ENCODE results near the gene C6orf47.

DNA sequence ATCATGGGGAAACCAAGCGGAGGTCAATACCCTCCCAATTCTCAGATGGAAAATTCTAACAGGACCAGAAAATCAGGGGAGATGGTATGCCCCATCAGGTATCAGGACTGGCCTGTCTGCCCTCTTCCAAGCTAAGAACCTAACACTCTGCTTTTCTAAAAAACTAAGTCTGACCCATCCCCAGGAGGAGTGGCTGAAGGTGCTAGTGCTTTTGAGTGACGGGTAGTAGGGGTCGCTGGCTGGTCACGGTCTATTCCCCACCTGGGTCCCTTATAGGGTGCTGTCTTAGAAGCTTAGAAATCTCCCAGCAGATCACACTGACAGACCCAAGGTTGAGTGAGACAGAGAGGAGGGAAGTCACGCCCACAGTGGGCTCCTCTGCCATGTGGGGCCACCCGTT lies 33.0 kb upstream of the C6orf47 start:
- TF ChIP-seq, protein P1, sequence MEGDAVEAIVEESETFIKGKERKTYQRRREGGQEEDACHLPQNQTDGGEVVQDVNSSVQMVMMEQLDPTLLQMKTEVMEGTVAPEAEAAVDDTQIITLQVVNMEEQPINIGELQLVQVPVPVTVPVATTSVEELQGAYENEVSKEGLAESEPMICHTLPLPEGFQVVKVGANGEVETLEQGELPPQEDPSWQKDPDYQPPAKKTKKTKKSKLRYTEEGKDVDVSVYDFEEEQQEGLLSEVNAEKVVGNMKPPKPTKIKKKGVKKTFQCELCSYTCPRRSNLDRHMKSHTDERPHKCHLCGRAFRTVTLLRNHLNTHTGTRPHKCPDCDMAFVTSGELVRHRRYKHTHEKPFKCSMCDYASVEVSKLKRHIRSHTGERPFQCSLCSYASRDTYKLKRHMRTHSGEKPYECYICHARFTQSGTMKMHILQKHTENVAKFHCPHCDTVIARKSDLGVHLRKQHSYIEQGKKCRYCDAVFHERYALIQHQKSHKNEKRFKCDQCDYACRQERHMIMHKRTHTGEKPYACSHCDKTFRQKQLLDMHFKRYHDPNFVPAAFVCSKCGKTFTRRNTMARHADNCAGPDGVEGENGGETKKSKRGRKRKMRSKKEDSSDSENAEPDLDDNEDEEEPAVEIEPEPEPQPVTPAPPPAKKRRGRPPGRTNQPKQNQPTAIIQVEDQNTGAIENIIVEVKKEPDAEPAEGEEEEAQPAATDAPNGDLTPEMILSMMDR (IDR thresholded peaks at IDR 0.05; ENCODE audit: extremely low read depth in 1 of 2, insufficient read depth in 1 of 2, low read depth in 1 of 2, low read length in 2 of 2): no peak
- TF ChIP-seq JUN (IDR thresholded peaks at IDR 0.05; ENCODE audit: borderline replicate concordance, insufficient read depth, insufficient read length, low read depth) (no peak), EZH2 (IDR thresholded peaks at IDR 0.05; ENCODE audit: borderline replicate concordance, low read depth, low read length, severe bottlenecking) (no peak), POLR2A (IDR thresholded peaks at IDR 0.05; ENCODE audit: low read depth, low read length) (no peak), POLR2AphosphoS5 (IDR thresholded peaks at IDR 0.05; ENCODE audit: insufficient read depth, low read depth, low read length) (no peak)

Data from endothelial cell of umbilical vein (primary cell).